ENCODE measurements around the gene C6orf132. TPM values are rescaled to one million over a fixed set of nuclear protein-coding genes. Genes with fewer than 3 reads are reported as not detected.

C6orf132 gene
- total and polyA plus RNA-seq, 10 of the 15 experiments (the other 5 are each of a cell fraction or from before 2014, with no cell fraction given): 0.04 to 0.05 TPM; not detected in 8

GRCh38 chr6:42173101-42173500 is 30.7 kb upstream of the C6orf132 start, which contains the start of gene GUCA1A:
Gene GUCA1A (plus strand): TSS chr6:42173364. CDS start chr6:42173614, 250 bp downstream.
- no peak within 1 kb of the TSS for H2AFZ ChIP-seq (ENCODE audit: control insufficient read depth, low read depth, low read length)
- no peaks in the 10 kb centered on the region for H3K9me3 ChIP-seq (replicated peaks; ENCODE audit: control insufficient read depth, insufficient read depth, low read length)
- ChIA-PET SMC1A (ENCODE audit: uncharacterized antibody, unreplicated experiment) (no interaction called here), RAD21 (ENCODE audit: unreplicated experiment) (interaction anchor here (0.7 kb wide), 1 partner anchor 9 kb away, joined by 4 read pairs; no protein-coding TSS in a partner anchor), POLR2A (no interaction called here), CTCF (interaction anchor here (0.9 kb wide), 1 partner anchor 11 kb away, joined by 4 read pairs; no protein-coding TSS in a partner anchor)
- H3K9ac ChIP-seq (ENCODE audit: control insufficient read depth, insufficient read depth, low read length): no peak within 1 kb of the TSS
- H3K79me2 ChIP-seq (ENCODE audit: control insufficient read depth, insufficient read depth, low read length): no peaks in the 10 kb centered on the region
- no peaks in the 10 kb centered on the region for H3K4me1 ChIP-seq (ENCODE audit: control insufficient read depth, insufficient read depth, low read length)
- H3K27ac ChIP-seq (ENCODE audit: control insufficient read depth, insufficient read depth): no peak within 1 kb of the TSS
- 71% methylated on average over 2 of the region's 2 CpGs for WGBS (ENCODE audit: insufficient coverage, insufficient replicate concordance, low lambda C conversion rate, missing lambda C conversion rate)
- no peaks in the 10 kb centered on the region for H4K20me1 ChIP-seq (ENCODE audit: control insufficient read depth, insufficient read depth)
- in situ Hi-C loops (cut with MboI): no loop called here
- peaks cover 0 to 2% of the 10 kb centered on the region in 2 experiments; a peak in 2 of 4 replicates for H3K27me3 ChIP-seq (replicated peaks in 1 of 2; ENCODE audit: control insufficient read depth in 2 of 2, insufficient read depth in 2 of 2, low read length in 1 of 2)
- H3K36me3 ChIP-seq (ENCODE audit: control insufficient read depth in 2 of 2, insufficient read depth in 2 of 2, low read length in 1 of 2): no peaks in the 10 kb centered on the region
- intact Hi-C loops (cut with micrococcal nuclease; ENCODE audit: unreplicated experiment): no loop called here
- ATAC-seq (no peak), FAIRE-seq (no peak), DNase-seq (ENCODE audit: low read depth, low spot score) (no peak)
- no peak within 1 kb of the TSS for H3K4me2 ChIP-seq (ENCODE audit: control insufficient read depth, insufficient read depth)
- no peak within 1 kb of the TSS for H3K4me3 ChIP-seq
- no TSS peak for BruUV-seq (replicated peaks)
- TF ChIP-seq TARDBP (IDR thresholded peaks at IDR 0.05; ENCODE audit: borderline replicate concordance): no peak
- TF ChIP-seq ATF7 (IDR thresholded peaks at IDR 0.05; ENCODE audit: low read depth): no peak
- no peak for TF ChIP-seq IKZF1 (conservative IDR thresholded peaks at IDR 0.05)
- no peak for TF ChIP-seq MAX (IDR thresholded peaks at IDR 0.05; ENCODE audit: low read depth, low read length)
- TF ChIP-seq CREB1 (IDR thresholded peaks at IDR 0.05; ENCODE audit: low read depth): no peak
- no peak for TF ChIP-seq POLR2AphosphoS2 (IDR thresholded peaks at IDR 0.05; ENCODE audit: low read depth, low read length)
- TF ChIP-seq FOXM1 (IDR thresholded peaks at IDR 0.05; ENCODE audit: low read depth, low read length): no peak
- TF ChIP-seq ZBED1 (IDR thresholded peaks at IDR 0.05; ENCODE audit: borderline replicate concordance): no peak
- no peak for TF ChIP-seq RFX5 (IDR thresholded peaks at IDR 0.05; ENCODE audit: low read depth, low read length)
- TF ChIP-seq MTA2 (IDR thresholded peaks at IDR 0.05; ENCODE audit: low read depth): no peak
- TF ChIP-seq ZBTB11 (CRISPR knock-in tag; IDR thresholded peaks at IDR 0.05): no peak
- TF ChIP-seq ZSCAN29 (IDR thresholded peaks at IDR 0.05): no peak

Measured in GM12878 (cell line).